ENCODE results near the gene MLC1. TPM values are rescaled to one million over a fixed set of nuclear protein-coding genes. Genes with fewer than 3 reads are reported as not detected.

MLC1 gene
- total RNA-seq, 2 donors from 2014 or later, result 0.62 to 1.3 TPM

DNA sequence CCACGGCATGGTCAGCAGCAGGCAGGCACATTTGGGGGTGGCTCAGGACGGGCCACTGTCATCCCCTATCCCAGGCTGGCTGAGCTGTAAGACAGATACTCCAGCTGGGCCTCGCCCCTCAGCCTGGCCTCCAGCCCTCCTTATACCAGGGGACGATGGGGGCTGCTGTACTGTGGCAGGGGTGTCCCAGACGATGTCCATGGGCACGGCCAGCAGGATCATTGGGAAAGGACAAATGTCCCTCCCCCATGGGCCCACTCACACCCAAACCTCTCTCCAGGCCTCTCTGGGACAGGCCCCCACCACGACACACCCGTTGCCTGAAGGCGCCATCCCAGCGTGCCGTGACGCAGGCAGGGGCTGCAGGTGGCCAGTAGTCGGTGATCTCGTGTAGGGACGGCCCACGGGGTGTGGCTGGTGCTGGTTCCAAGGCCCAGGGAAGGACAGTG is 71.1 kb downstream of the MLC1 start:
- H3K36me3 Mint-ChIP-seq (ENCODE audit: low read depth), result peaks cover 4% of the 10 kb centered on the region
- peaks cover 22% of the 10 kb centered on the region for H3K4me1 Mint-ChIP-seq
- peak overlapping the region; percentile 28 for H3K4me3 Mint-ChIP-seq
- DNase-seq (no peak), ATAC-seq (no peak)
- peaks cover 30% of the 10 kb centered on the region for H3K27me3 Mint-ChIP-seq
- H3K27ac Mint-ChIP-seq, result no peak overlapping the region
- no peaks in the 10 kb centered on the region for H3K9me3 ChIP-seq (ENCODE audit: control insufficient read depth, low read length, poor library complexity, severe bottlenecking)

DNA sequence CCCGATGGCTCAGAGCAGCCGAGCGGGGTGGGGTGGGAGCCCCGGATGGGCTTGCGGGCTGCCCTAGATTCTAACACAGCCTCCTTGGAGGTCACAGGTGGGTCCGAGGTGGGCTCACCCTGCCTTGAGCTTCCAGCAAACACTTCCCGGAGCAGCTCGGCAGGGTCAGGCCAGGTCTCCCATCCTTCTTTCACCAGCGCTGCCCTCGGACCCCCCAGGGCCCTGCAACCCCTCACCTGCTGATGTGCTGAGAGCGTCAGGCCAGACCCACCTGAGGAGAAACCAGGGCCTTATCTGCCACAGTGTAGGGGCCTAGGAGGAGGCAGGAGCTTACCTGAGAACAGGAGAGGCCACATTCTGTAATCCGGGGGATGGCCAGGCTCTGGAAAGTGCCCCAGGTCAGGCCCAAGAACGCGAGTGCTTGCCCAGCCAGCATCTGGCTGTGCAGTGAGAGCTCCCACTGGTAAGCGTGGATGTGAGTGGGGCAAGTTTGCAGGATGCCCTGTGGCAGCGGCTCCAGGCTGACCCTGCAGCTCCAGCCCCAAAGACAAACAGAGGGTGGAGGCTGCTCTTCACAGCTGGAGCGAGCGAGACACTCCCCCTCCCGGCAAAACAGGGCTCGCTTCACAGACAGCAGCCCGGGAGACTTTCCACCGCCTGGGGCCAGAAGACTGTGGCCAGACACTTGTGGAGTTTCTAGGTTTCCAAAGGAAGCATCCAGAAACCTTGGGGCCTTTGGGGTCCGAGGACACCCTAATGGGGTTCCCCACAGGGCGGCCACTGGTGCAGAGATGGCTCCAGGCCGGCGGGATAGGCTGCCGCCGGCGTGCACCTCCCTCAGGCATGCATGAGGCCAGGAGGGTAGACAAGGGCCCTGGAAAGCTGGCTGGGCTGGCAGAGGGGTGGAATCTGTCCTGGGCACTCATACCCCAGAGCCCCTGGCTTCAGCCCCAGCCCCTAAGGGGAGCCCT is 72.7 kb downstream of the MLC1 start, which contains the start of gene IL17REL:
TSS of gene IL17REL (minus strand) at position 555 of the 971 bp plus-strand sequence. CDS start at position 436, 119 bp downstream.
- H3K27me3 Mint-ChIP-seq, result peaks cover 33% of the 10 kb centered on the region
- H3K9me3 ChIP-seq (ENCODE audit: control insufficient read depth, low read length, poor library complexity, severe bottlenecking), result no peaks in the 10 kb centered on the region
- ATAC-seq (no peak), DNase-seq (no peak)
- H3K4me3 Mint-ChIP-seq, result peak within 1 kb of the TSS; percentile 80
- H3K4me1 Mint-ChIP-seq, result peaks cover 9% of the 10 kb centered on the region
- H3K27ac Mint-ChIP-seq, result peak within 1 kb of the TSS; percentile 71
- peaks cover 2% of the 10 kb centered on the region for H3K36me3 Mint-ChIP-seq (ENCODE audit: low read depth)

DNA sequence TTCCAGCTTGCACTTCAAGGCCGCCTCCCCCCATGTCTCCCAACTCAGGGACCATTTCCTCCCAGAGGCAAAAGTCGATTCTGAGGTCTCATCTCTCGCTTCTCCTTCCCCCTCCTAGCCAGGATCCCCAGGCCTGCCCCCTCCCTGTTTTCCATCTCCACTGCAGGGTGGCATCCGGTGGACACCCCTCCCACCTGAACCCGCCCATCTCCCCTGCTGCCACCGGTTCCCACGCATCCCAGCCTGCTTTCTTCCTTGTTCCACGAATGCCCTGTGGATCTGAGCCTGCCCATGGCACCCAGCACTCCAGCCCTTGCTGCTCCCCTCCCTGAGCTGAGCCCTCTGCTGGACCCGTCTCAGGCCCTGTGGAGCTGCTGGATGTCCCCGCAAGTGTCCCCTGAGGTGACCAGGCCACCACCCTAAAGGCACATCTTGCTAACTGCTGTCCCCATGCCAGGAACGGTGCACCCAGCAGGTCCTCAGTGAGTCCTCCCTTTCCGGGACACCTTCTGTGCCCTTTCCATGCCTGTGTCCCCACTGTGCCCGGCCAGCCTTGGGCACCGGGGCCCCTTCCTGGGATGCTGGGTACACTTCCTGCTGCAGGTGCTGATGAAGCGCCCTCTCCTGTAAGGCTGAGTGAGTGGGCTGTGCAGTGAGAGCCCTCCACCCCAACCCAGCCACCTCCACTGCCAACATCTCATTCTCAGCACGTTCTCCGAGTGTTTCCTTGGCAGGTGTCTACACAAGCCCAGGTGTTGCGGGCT is 73.6 kb downstream of the MLC1 start:
- ATAC-seq (no peak), DNase-seq (peak in 1 of 3 donors; percentile 7)
- Mint-ChIP-seq H3K36me3 (ENCODE audit: low read depth) (peaks cover 2% of the 10 kb centered on the region), H3K4me1 (peaks cover 8% of the 10 kb centered on the region), H3K27me3 (peaks cover 31% of the 10 kb centered on the region), H3K27ac (peak overlapping the region; percentile 71), H3K4me3 (peak overlapping the region; percentile 80)
- no peaks in the 10 kb centered on the region for H3K9me3 ChIP-seq (ENCODE audit: control insufficient read depth, low read length, poor library complexity, severe bottlenecking)

GRCh38 chr22:50010676-50011446 is 74.4 kb downstream of the MLC1 start:
- Mint-ChIP-seq H3K36me3 (ENCODE audit: low read depth) (peaks cover 2% of the 10 kb centered on the region), H3K4me3 (peak overlapping the region; percentile 80), H3K27me3 (peaks cover 31% of the 10 kb centered on the region), H3K4me1 (peaks cover 8% of the 10 kb centered on the region), H3K27ac (peak overlapping the region; percentile 71)
- peak; percentile 66 to 71 (median 68) for DNase-seq
- ATAC-seq, result peak; percentile 96
- no peaks in the 10 kb centered on the region for H3K9me3 ChIP-seq (ENCODE audit: control insufficient read depth, low read length, poor library complexity, severe bottlenecking)

DNA sequence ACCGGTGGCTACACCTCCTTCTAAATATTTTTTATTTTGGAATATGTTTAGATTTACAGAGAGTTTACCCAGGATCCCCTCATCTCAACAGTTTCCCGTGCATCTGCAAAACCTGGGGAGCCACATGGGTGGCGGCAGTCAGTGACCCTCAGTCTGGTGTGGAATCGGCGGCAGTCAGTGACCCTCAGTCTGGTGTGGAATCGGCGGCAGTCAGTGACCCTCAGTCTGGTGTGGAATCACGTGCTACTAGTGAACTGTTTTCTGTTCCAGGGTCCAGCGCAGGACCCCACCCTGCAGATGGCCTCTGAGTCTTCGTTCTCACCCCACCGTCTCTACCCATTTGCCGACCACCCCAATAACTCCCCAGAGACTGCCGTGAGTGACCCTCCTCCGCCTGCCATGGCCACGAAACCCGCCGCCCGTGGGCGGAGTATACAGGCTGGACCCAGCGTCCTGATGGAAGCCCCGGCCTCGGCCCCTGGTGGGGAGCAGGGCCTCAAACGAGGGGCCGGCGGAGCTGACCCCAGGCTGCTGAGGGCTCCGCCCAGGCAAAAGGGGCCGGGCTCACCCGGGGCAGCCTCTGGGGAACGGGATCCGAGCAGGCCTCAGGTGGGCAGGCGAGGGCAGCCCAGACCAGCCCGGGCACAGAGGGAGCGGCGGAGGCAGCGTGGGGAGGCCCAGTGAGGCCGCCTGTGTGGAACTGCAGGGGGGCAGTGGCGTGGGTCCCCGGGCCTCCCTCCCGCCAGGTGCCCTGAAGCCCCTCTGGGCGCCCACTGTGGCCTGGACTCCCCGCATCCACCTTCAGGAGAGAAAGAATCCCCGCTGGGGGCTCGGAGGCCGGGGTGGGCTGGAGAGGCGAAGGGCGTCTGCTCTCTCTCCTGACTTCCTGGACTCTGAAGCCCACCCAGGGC is 75.2 kb downstream of the MLC1 start:
- Mint-ChIP-seq H3K27ac (no peak overlapping the region), H3K4me3 (peak overlapping the region; percentile 25), H3K27me3 (peaks cover 34% of the 10 kb centered on the region), H3K4me1 (peaks cover 11% of the 10 kb centered on the region), H3K36me3 (ENCODE audit: low read depth) (peaks cover 2% of the 10 kb centered on the region)
- ATAC-seq (no peak), DNase-seq (peak in 1 of 3 donors; percentile 17)
- no peaks in the 10 kb centered on the region for H3K9me3 ChIP-seq (ENCODE audit: control insufficient read depth, low read length, poor library complexity, severe bottlenecking)

Other genes with a start within 250 kb of the MLC1 start
- 10 to 100 TPM; 15.4 to 20.4 TPM for gene ZBED4, start 231.6 kb downstream of the MLC1 start, total RNA-seq
- gene ALG12, start 167.0 kb downstream of the MLC1 start, total RNA-seq, result 10 to 100 TPM; 13.7 to 15.4 TPM
- gene CRELD2, start 166.8 kb downstream of the MLC1 start, total RNA-seq, result 10 to 100 TPM; 28.1 to 36.7 TPM
- gene PIM3, start 124.7 kb downstream of the MLC1 start, total RNA-seq, result 100 to 1,000 TPM; 227 to 241 TPM
- gene IL17REL, start 72.7 kb downstream of the MLC1 start, total RNA-seq, result not detected
- not detected for gene TTLL8, start 27.1 kb downstream of the MLC1 start, total RNA-seq
- gene MOV10L1, start 4.6 kb upstream of the MLC1 start, total RNA-seq, result not detected
- under 1 TPM in 1 of 2 donors, not detected in 1; 0.29 TPM for gene PANX2, start 85.3 kb upstream of the MLC1 start, total RNA-seq
- gene TRABD, start 100.5 kb upstream of the MLC1 start, total RNA-seq, result 100 to 1,000 TPM; 141 to 158 TPM
- 10 to 100 TPM; 27.4 to 29.5 TPM for gene SELENOO, start 115.6 kb upstream of the MLC1 start, total RNA-seq
- gene TUBGCP6, start 159.6 kb upstream of the MLC1 start, total RNA-seq, result 100 to 1,000 TPM; 110 to 122 TPM
- gene HDAC10, start 165.8 kb upstream of the MLC1 start, total RNA-seq, result 100 to 1,000 TPM in 1 of 2 donors, 10 to 100 TPM in 1; 95.5 to 105 TPM
- 1 to 10 TPM; 1.7 to 1.9 TPM for gene MAPK12, start 176.3 kb upstream of the MLC1 start, total RNA-seq
- gene MAPK11, start 185.0 kb upstream of the MLC1 start, total RNA-seq, result 10 to 100 TPM; 13.2 to 14.4 TPM
- 1 to 10 TPM; 3.0 to 7.6 TPM for gene PLXNB2, start 222.2 kb upstream of the MLC1 start, total RNA-seq
- 1 to 10 TPM; 1.8 to 2.2 TPM for gene DENND6B, start 241.6 kb upstream of the MLC1 start, total RNA-seq

Measured in T-helper 17 cell (primary cell).